WTC11 (cell line): ENCODE measurements around the gene GSG1L.

Source experiments
- FOXP1 ChIP-seq: sonication (generic); formaldehyde crosslinking; IDR thresholded peaks from 2 replicates; pipeline ENCODE4 v1.8.0; 2022; ENCODE audit warnings: missing genetic modification reagents, mild to moderate bottlenecking, moderate library complexity, borderline replicate concordance
- NFYB ChIP-seq: sonication (generic); formaldehyde crosslinking; conservative IDR thresholded peaks from 2 replicates; pipeline ENCODE4 v1.8.0; 2022; ENCODE audit warnings: low read depth, missing genetic modification reagents
- STAT6 ChIP-seq: sonication (generic); formaldehyde crosslinking; conservative IDR thresholded peaks from 2 replicates; pipeline ENCODE4 v1.8.1; 2023; ENCODE audit warnings: mild to moderate bottlenecking, low read depth, missing genetic modification reagents, moderate library complexity
- TEAD4 ChIP-seq: sonication (generic); formaldehyde crosslinking; IDR thresholded peaks from 2 replicates; pipeline ENCODE4 v1.8.0; 2022; ENCODE audit warnings: mild to moderate bottlenecking, missing genetic modification reagents
- TF ChIP-seq, protein P1 (sequence below): fragments of 200-600 bp; IDR thresholded peaks from 2 replicates; pipeline ENCODE4 v1.8.0; 2022; ENCODE audit warnings: antibody characterized with exemption

- TF ChIP-seq NFYB (CRISPR knock-in tag) (no peak), TEAD4 (CRISPR knock-in tag) (no peak), FOXP1 (no peak), STAT6 (CRISPR knock-in tag) (no peak)
- TF ChIP-seq, protein P1, sequence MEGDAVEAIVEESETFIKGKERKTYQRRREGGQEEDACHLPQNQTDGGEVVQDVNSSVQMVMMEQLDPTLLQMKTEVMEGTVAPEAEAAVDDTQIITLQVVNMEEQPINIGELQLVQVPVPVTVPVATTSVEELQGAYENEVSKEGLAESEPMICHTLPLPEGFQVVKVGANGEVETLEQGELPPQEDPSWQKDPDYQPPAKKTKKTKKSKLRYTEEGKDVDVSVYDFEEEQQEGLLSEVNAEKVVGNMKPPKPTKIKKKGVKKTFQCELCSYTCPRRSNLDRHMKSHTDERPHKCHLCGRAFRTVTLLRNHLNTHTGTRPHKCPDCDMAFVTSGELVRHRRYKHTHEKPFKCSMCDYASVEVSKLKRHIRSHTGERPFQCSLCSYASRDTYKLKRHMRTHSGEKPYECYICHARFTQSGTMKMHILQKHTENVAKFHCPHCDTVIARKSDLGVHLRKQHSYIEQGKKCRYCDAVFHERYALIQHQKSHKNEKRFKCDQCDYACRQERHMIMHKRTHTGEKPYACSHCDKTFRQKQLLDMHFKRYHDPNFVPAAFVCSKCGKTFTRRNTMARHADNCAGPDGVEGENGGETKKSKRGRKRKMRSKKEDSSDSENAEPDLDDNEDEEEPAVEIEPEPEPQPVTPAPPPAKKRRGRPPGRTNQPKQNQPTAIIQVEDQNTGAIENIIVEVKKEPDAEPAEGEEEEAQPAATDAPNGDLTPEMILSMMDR, result no peak
Measured at GRCh38 chr16:27805828-27806351, 257.6 kb downstream of the GSG1L start.
